DMS153 treated with DMSO at 0.1 percent for 48 hours (cell line): ENCODE measurements around the gene RABAC1.
"Not testable (repeated sequence)": the region's sequence is repeated elsewhere in the genome, so short reads cannot be mapped to it uniquely, and the experiment has no call there.

Experiments
- DNase-seq: peaks from one replicate; lab custom pipeline; 2025; ENCODE audit not compliant: unreplicated experiment; lab: John Stamatoyannopoulos, UW

RABAC1 gene

GRCh38 chr19:41947091-41947490, 12.0 kb downstream of the RABAC1 start:
- DNase-seq, result no peak

DNA sequence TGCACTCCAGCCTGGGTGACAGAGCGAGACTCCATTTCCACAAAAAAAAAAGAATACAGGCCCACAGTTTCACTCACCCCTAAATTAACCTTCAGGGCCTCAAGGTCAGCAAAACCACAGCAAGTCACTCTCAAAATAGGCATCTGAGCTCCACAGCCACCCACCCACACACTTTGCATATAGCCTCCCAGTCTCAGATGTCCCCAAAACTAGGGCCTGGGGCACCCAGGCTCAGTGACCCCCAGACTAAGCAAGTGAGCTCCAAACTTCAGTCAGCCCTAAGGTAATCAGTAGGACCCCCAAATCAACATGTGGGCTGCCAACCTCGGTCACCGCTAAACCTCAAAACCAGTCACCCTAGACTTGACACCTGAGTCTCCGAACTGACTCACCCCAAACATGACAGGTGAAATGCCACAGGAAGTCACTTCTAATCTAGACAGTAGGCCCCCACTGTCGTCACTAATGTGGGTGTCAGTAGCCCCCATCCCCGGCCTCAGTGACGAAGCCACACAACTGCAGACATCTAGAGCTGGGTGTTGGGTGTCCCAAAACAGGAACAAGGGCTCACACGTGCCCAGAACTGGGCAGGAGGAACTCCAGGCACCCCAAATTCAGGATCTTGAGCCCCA, 13.9 kb downstream of the RABAC1 start:
- no peak for DNase-seq

DNA sequence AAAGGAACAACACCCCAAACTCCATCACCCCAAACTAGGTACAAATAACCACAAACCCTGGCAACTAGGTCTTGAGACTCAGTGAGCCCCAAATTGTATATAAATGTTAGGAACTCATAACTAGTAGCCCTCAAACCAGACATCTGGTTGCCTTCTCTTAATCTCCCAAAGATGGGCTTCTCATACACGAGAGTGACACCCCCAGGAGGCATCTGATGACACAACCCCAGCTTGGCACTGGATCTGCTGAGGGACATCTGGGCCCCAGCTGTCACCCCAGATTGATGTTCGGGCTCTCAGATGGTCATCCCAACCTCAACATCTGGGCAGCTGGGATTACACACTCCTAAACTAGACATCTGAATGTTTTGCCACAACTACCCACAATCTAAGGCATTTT, 14.8 kb downstream of the RABAC1 start:
- DNase-seq, result no peak

DNA sequence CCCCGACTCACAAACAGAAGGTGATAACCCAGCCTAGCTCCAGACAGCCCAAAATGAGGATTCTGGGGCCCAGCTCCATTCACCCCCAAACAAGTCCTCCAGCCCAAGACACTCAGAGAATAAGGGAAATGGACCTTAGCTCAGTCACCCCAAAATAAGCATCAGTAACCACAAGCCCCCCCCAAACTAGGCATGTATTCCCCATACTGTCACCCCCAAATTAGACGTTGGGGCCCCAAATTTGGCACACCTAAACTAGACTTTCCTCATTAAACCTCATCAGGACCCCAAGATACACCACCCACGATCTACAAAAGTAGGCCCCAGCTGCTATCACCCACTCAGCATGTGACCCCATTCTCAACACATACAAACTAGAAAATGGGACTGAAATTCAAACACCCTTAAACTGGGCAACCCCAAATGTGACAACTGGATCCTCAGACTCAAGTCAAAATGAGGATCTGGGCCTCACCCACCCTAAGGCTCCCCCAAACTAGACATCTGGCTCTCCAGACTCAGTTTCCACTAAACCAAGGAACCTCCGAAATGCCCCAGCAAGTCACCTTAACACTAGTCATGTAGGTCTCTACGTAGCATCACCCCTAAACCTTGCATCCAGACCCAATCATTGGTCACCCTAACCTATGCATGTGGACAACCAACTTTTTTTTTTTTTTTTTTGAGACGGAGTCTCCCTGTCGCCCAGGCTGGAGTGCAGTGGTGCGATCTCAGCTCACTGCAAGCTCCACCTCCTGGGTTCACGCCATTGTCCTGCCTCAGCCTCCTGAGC, 17.5 kb downstream of the RABAC1 start:
- no peak for DNase-seq

GRCh38 chr19:41940731-41941409, 18.3 kb downstream of the RABAC1 start:
- no peak for DNase-seq

- no peak for DNase-seq
Measured at GRCh38 chr19:41939861-41940730, 19.0 kb downstream of the RABAC1 start.

GRCh38 chr19:41939209-41939608, 19.9 kb downstream of the RABAC1 start:
- not testable (repeated sequence) for DNase-seq

DNA sequence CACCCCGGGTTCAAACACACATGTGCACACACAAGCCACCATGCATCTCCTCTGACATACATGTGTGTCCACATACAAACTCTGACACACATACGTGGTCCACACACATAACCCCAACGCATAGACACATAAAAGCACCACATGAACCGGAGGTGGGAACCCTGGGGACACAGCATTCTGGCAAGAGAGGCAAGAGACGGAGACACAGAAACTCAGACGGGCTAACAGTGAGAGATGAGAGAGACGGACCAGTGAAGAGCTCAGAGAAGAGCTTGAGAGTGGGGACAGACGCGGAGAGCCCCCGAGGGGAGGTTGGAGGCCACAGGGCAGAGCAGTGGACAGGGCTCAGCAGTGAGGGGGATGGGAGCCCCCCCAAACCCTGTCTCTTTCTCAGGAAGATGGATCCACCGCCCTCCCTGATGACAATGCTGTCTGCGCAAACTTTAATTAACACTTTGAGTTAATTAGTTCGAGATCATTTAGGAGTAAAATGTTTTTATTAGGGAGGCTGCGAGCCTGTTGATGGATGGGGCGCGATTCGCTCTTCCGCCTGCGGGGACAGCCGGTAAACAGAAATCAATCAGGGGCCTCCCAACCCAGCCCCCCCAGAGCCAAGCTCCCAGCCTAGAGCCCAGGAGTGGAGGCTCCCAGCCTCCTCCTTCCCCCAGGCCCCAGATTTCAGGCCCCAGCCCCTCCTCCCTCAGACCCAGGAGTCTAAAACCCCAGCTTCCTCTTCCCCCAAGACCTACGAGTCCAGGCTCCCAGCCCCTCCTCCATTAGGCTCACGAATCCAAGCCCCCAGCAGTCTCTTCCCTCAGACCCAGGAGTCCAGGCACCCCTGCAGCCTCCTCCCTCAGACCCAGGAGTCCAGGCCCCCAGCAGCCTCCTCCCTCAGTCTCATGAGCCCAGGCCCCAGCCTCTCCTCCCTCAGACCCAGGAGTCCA, 21.3 kb downstream of the RABAC1 start:
- DNase-seq, result no peak

GRCh38 chr19:41936961-41937360, 22.2 kb downstream of the RABAC1 start:
- no peak for DNase-seq

DNA sequence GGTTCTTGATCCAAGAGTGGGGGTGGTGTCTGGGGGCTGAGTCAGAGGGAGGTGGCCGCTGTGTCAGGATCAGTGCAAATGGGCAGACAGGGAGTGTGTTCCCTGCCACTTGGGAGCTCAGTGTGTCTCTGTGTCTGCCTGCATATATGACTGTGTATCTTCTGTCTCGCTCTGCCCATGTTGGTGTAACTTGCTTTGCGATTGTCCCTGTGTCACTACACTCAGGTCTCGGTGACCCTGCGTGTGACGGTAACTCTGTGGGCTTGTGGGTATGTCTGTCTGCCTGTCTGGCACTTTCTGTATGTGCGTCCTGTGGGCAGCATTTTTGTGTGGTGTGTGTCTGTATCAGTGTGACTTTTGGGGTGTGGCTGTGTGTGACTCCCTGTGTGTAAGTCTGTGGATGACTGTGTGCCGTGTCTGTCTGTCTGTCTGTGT, 22.7 kb downstream of the RABAC1 start:
- no peak for DNase-seq

DNA sequence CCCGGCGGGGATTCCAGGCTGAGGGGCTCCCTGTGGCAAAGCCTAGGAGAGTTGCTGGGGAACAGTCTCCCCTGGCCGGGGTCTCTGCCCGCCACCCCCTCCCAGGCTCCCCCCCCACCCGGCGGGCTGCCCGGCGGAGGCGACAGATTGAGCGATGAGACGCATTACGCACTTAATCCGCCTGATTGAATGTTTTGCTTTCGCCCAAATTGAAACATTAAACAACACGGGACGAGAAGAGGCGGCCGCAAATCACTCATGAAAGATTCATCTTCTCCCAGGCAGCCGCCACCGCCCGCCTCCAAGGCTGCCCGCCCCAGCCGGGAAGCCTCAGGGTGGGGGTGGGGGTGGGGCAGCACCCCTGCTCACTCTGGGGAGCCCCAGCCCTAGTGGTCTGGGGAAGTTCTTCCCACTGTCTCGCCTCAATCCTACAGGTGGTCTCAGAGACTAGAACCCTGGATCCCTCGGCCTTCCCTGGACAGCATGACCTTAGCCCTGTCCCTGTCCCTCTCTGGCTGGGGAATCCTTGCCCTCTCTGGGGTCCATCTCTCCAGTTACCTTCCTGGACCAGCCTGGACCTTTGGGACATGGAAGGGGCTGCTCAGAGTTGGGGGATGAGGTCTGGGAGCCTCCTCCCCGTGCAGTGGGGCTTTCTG, 23.2 kb downstream of the RABAC1 start:
- DNase-seq, result no peak

GRCh38 chr19:41934849-41935374, 24.2 kb downstream of the RABAC1 start:
- DNase-seq, result peak; percentile 59

DNA sequence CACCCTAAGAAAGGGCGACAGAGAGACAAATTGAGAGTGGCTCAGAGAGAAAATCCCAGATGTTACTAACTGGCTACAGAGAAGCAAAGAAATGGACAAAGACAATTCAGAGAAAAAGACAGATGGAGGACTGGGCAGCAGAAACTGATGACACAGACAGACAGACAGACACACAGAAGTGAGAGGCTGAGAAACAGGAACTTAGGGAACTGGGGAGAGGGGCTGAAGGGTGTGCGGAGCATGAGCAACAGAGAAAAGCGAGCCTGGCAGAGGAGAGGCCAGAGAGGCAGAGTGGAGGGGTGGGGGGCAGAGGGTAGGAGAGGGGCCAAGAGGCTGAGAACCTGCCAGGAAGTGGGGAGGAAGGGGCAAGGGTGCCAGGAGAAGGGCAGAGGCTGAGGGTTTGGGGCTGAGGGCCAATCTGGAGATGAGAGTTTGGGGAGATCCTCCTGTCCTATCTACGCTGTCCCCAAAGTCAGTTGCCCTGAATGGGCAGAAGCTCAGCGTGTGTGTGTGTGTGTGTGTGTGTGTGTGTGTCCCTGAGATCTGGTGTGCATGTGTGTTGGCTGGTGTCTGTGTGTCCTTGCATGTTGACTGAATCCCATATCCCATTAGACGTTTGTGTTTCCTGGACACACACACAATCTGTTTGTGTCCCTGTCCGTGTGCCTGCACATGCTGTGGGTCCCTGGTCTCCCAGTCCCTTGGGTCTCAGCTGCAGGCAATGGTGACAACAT, 25.3 kb downstream of the RABAC1 start:
- no peak for DNase-seq

- no peak for DNase-seq
Measured at GRCh38 chr19:41932720-41933332, 26.3 kb downstream of the RABAC1 start.

DNA sequence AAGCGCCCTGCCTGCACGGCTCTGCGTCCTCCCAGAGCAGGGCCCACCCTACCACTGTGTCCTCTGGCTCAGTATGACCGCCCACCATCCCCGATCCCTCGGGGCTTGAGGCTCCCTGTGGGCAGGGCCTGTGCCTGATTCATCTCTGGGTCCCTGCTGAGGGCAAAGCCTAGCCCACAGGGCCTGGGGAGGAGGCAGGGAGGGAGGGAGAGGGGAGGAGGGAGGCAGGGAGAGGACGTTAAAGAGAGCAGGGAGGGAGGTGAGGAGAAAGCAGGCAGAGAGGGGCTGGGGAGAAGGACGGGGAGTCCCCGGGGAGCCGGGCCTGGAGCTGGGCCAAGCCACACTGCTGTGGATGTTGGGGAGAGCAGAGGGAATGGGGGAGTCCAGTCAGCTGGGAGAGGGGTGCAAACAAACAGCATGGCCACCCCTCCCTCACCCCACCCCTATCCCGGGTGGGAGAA, 26.8 kb downstream of the RABAC1 start:
- DNase-seq, result no peak

DNA sequence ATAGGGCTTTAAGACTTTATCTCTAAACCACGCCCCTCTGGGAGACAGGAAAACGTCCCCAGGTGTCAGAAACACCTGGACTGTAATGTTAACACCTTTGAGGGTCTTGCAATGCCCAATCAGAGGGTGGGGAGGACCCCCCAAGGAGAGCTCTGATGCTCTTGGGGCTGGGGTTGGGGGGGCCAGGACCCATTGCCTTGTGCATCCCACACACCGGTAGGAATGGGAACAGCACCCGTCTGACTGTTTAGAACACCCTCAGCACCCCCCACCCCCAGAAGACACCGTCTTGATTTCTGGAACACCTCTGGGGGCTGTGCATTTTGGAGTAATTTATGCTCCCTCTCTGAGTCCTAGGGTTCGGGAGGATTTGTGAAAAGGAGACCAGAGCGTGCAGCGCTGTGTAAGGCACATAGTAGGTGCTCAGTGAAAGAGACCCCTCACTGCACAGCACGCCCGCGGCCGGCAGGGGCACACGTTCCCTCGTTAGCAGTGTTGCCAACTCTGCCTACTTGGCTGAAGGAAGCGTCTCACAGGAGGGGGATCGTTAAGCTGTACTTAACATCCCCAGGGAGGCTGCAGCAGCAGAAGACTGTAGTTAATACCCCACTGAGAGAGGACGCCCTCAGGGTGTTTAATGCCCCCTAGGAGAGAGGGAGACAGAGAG, 28.1 kb downstream of the RABAC1 start:
- DNase-seq, result no peak

DNA sequence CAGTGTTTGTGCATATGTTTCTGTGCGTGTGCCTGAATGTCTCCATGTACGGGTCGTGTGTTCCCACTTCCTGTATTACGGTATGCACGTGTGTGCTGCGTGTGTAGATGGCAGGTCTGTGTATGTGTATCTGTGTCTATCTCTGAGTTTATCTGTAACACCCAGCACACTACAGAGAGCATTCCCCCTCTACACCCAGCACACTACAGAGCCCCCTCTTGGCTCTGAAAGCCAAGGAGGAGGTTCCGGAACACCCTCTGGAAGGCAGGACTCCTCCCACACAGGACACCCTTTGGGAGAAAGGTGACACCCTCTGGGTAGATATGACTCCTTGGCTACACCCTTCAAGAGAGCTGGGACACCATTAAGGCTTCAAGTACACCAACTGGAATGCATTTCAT, 28.8 kb downstream of the RABAC1 start:
- no peak for DNase-seq
